Hematopoietic multipotent progenitor cell (in vitro differentiated cells): Measurements from ENCODE around the gene CDC40. TPM values are rescaled to one million over a fixed set of nuclear protein-coding genes. Genes with fewer than 3 reads are reported as not detected.
A peak's percentile ranks its signal among the peaks of the same experiment; 100 is the strongest.
"Not testable (repeated sequence)": the region's sequence is repeated elsewhere in the genome, so short reads cannot be mapped to it uniquely, and the experiment has no call there.

Source experiments
- DNase-seq, 3 donors: peaks; one replicate each; pipeline ENCODE4 v3.0.0-alpha.2; 2011 to 2015; ENCODE audit warnings: low read depth in 2 of 3, low spot score in 2 of 3
- total RNA-seq: library from RNA; depleted of rRNA; stranded (reverse); fragments of >200 nt; gene quantifications from one replicate; pipeline ENCODE4 v1.2.3, GENCODE V29; 2012

The CDC40 gene
- total RNA-seq, 1 donor: 15.9 TPM

DNA sequence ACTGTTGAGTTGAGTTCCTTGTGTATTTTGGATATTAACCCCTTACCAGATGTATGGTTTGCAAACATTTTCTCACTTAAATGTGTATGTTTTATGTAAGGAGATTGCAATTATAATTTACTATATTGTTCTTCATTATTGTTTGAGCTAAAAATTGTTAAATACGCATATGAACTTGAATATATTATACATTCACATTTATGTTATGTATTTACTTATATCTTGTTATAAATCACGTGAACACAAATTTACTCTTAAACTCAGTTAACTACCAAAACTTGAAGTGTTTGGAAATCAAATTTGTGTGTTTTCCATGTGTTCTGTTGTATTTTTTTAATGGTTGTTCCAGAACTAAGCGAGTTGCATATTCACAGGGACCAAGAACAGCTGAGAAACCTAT, 18.3 kb downstream of the CDC40 start:
- no peak for DNase-seq

DNA sequence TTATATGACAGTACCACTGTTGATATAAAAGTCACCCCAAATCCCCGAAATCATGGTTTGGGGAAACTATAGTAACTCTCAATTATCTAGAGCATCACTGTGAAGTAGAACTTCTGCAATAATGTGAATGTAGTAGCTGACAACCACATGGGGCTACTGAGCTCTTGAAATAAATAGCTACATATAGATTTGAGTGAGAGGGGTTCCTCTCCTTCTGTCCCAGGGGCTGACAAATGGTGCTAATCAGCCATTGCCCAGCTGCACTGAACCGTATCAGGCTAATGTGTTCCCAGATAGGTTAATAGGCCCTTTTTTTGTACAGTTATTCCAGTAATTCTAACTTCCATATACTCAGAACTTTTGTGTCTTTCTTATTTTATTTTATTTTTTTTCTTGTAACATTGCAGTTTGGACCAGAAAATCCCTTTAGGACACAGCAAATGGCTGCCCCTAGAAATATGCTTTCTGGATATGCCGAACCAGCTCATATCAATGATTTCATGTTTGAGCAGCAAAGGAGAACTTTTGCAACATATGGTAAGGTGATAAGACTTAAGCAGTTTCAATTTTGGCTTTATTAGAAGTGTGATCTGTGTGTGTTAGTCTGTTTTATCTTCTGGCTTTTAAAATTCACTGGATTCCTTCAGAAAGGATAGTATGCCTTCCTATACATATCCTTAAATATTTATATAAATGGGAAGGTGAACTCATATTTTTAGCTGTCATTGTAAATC, 21.1 kb downstream of the CDC40 start:
- DNase-seq: no peak

DNA sequence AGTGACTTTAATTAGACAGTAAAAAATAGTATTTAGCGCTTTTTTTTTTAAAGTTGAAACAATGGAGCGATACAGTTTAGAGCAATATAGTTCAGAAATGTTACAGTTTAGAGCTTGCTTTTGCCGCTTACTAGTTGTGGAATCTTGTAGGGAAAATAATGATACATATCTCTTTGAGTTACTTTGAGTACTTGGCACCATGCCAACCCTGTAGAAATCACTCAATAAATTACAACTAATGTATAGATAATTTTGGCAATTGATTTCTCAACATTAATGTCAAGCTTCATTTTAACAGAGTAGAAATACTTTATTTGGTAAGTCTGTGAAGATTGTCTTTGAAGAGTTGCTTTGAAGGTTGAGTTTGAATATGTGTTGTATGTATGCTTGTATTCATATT, 27.4 kb downstream of the CDC40 start:
- no peak for DNase-seq

DNA sequence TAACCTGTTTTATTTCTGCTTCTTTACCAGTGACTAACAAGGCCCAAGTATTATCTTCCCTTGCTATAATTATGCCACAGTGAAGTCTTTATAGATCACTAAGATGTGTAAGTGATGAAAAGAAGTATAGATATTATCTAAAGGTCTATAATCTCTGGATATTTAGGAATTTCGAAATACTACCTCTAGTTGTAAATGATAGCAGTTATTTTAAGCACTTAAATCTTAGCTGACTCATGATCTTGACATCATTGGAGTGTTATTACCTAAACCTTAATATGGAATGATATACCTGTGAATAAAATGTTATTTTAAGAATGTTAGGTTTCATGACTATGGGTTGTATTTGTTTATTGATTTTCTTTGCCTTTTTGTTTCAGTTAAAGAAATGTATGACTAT, 31.5 kb downstream of the CDC40 start:
- no peak for DNase-seq

DNA sequence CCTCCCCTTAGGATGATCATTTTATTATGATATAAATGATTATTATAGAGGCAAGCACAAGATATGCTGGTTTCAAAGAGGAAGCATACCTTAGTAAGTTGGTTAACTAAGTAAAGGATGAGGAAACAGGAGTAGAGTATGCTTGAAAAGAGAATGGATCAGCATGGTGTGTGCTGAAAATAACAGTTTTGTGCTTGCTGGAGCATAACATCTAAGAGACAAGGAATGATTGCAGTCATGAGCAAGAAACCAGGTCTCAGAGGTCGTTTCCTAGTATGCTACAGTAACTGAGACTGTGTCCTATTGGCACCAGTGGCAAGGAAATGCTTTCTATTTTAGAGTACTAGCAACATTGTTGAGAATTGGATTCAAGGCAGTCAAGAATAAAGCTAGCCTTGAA, 34.1 kb downstream of the CDC40 start:
- DNase-seq: no peak

DNA sequence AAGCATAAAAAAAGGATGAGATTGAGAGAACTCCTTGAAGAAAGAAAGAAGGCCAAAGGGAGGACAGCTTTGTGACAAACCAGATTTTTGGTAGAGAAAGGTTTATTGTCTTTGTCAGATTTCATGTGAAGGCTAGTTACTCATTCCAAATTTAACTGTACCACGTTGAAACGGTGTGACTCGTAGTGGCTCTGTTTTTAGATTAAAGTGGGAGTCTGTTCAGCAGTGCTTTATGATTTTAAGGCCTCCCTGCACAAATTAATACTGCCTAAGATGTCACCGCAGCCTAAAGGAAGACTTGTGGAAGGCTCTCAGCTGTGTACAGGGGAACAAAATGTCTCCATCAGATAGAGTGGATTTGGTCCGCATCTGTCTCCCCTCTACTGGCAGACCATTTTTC, 35.9 kb downstream of the CDC40 start:
- no peak for DNase-seq

DNA sequence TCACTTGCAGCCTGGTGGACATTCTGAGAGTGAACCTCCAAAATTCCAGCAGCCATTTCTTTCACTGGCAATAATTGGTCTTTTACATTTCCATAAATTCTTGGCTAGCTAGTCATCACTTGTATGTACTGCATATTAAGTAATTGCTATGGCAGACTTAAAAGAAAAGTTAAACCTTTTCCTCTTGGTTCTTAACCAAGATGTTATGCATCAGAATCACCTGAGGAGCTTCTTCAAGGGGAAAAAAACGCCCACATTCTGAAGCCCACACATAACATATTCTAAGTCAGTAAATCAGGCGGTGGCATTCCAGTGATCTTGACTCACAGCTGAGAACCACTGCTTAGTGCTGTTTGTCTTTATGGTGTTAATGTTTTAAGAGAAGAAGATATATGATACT, 37.0 kb downstream of the CDC40 start:
- no peak for DNase-seq

DNA sequence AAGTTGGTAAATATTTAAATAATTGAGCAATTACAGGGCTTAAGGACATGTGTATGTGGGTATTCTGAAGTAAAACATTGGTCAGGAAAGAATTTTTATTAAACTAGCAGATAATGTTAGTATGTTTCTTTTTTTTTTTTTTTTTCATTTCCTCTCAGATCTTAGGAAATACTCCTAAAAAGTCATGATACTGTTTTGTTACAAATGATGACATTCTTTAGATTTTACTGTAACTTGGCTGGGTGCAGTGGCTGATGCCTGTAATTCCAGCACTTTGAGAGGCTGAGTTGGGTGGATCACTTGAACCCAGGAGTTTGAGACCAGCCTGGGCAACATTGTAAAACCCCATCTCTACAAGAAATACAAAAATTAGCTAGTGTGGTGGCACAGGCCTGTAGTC, 41.5 kb downstream of the CDC40 start:
- no peak for DNase-seq

DNA sequence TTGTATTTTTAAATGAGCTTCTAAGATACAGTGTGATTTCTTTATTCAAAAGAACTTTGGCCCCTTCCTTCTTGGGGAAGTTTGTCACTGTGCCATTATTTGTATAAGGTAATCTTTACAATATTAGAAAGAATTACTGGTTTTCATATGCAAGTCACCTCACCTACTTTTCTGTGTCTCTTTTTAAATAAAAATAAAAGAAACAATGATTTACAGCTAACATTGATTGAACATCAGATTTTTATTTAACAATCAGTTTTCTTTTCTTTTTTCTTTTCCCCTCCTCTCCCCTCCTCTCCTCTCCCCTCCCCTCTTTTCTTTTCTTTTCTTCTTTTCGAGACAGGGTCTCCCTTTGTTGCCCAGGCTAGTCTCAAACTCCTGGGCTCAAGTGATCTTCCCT, 46.0 kb downstream of the CDC40 start:
- DNase-seq: no peak

DNA sequence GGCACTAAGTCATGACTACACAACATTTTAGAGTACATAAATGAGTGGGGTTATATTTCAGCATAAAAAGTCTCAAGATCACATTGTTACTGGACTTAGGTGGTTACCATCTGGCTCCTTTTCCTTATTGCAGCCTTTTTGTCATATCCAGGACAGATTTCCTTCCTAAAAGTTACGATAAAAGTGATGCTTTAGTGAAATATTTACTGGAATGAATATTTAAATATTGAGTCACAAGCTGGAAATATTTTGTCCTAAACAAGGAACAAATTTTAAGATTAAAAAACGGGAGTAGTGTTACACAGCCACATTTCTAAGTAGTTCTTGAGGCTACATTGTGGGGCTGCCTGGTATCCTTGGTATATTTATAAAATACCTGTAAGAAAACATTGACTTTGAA, 52.2 kb downstream of the CDC40 start:
- DNase-seq: no peak

DNA sequence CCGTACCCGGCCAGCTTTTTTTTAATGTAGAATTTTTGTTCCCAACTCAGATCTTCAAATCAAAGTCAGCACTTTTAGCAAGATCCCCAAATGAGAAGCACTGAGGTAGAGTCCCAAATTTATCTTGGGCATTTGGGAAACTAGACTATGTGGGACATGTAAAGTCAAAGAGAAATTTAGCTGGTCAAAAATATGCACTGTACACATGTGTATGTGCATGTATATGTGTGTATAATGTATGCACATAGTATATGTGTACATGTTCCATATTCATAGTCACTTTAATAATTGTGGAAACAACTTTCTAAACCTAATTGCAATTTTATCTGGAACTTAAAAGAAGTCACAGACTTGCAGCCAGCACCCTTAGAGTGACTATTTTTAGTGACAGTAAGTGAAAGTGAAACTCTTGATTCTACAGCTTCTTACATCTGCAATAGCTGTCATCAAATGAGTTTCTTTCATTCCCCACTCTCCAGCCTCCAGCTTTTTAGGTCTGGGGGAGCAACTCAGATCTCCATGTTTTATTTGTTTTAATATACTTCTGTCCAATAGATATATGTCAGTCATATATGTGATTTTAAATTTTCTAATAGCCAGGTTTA, 53.6 kb downstream of the CDC40 start:
- DNase-seq: peak in 2 of 3 donors; percentile 26 to 60

DNA sequence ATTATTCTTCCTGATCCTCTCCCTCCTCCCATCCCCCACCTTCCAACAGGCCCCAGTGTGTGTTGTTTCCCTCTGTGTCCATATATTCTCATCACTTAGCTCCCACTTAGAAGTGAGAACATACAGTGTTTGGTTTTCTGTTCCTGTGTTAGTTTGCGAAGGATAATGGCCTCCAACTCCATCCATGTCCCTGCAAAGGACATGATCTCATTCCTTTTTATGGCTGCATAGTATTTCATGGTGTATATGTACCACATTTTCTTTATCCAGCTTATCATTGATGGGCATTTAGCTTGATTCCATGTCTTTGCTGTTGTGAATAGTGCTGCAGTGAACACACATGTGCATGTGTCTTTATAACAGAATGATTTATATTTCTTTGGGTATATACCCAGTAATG, 55.8 kb downstream of the CDC40 start:
- not testable (repeated sequence) for DNase-seq

DNA sequence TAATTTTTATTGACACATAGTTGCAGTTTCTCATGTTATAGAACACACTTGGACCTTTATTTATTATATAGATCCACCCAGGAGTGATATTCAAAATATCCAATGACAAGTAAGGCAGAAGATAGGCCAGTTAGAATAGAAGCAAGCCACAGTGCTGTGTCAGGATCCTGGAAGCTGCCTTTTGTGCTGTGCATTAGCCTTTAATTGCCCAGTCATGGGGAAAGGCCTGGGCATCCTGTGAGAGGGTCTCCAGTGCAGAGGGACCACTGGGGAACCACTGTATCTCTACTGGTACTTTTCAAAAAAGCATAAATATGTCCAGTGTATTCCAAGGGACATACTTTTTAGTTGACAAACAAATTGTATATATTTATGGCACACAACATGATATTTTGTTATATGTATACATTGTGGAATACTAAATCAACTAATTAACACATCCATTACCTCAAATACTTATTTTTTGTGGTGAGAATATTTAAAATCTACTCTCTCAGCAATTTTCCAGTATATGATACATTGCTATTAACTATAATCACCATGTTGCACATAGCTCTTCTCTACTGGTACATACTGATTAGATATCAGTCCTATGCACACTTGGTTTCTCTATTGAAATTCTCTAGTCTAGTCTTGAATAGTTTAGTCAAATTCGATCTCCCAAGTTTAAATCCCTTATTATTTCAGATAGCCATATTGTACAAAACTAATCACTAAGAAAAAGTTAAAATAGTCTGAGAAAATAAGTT, 59.5 kb downstream of the CDC40 start:
- DNase-seq: no peak

DNA sequence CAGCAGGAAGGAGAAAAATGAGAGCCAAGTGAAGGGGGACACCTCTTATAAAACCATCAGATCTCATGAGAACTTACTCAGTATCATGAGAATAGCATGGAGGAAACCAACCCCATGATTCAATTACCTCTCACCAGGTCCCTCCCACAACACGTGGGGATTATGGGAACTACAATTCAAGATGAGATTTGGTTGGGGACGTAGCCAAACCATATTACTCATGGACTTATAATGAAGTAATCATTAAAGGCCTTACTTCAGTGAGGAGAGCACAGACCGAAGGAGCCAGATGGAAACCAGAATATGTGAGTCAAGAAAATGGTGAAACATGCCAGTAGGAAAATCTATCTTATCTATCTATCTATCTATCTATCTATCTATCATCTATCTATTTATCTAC, 64.4 kb downstream of the CDC40 start:
- not testable (repeated sequence) for DNase-seq

DNA sequence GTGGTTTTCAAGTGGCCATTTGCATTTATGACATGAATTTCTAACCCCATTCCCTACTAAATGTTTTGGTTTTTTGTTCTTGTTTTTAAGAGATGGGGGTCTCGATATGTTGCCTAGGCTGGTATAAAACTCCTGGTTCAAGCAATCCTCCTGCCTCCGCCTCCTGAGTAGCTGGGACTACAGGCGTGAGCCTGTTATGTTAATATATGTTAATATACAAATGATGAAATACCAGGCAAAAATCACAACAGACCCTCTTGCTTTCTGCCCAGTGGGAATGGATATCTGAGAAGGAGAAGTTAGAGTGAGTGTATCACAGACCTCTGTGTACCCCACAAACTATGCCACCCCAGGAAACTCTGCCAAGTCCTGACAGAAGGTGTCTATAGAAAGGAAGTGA, 66.2 kb downstream of the CDC40 start:
- no peak for DNase-seq

DNA sequence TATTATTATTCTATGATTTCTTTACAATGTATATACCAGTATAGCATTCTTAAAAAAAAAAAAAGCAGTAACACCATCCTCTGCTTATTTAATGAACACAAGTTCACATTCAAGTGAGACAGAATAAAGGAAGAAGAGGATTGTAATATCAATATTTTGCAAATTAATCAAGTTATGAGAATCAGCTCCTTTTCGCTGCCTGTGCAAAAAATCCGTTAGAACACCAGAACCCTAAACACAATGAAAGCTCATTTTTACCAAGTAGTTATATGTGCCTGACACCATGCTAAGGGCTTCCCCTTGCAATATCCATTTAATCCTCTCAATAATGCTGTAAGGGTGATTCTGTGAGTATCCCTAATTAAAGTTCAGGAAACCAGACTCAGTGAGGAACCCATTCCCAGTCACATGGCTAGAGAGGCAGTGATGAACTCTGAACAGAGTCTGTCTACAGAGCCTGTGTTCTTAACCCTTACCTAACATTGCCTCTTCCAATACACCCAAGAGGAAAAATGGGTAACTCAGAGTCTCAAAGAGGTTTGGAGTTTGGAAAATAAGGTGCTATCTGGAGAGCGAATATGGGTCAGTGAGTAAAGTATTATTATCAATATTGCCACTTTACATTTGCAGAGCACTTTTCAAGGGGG, 66.8 kb downstream of the CDC40 start:
- DNase-seq: no peak

DNA sequence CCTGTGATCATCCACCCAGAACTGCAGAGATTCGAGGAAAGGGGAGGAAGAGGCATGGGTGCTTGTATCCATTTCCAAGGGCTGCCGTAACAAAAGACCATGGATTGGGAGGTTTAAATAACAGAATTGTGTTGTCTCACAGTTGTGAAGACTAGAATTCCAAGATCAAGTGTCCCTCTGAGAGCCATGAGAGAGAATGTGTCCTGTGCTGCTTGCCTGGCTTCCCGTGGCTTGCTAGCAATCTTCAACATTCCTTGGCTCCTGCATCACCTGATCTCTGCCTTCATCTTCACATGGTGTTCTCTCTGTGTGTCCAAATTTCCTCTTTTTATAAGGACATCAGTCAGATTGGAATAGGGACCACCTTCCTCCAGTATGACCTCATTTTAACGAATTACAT, 69.8 kb downstream of the CDC40 start:
- no peak for DNase-seq

DNA sequence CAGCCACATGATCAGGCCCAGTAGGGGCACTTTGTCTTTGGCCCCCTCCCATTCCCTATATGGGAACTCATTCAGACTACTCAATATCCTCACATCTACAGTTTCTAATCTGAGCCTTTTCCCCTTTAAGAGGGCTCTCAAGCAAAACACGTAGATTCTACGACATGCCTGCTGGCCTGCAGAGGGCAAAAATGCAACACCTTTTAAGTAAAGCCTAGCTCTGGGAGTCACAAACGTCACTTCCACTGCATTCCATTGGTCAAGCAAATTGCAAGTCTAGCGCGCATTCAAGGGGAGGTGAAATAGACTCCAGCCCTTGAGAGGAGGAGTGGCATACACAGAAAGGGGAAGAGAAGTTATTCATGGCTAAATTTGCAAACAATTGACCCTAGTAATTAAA, 70.6 kb downstream of the CDC40 start:
- no peak for DNase-seq

DNA sequence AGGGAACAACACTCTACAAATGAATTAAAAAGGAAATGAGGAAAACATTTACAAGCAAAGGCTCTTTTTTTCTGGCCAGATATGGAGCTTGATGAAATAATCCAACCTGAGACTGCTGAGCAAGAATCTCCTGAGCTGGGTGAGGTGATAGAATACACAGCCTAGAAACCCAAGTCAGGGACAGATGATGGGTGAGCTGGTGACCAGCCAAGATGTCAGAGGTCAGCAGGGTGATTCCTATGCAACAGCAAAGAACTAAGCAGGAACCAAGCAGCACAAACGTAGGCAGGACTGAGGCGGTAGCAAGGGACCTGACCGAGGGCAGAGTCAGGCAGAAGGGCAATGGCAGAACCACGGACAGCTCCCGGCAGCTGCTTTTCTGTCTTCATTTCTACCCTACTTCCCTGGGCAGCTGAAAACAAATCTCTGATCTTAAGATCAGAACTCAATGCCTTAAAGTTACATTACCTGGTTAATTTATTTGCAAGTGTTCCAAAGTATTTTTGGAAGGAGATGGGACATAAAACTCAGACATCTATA, 75.1 kb downstream of the CDC40 start:
- peak in 2 of 3 donors; percentile 10 to 42 for DNase-seq

DNA sequence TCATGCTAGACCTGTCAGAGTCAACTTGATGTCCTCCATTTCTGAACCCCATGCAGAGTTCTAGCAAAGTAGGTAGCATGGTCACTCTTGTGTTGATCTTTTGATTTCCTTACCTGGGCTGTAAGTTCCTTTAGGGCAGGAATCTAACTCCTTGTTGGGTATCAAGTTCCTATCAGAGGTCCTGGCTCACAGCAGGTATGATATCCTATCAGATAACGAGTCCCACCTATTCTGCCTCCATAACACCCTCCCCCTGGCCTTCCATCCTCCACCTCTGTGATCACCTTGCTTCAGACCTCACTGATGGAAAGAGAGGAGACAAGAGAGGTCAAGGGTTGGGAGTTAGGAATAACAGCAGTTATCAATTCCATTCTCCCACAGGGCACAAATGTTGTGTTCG, 76.1 kb downstream of the CDC40 start:
- DNase-seq: no peak

DNA sequence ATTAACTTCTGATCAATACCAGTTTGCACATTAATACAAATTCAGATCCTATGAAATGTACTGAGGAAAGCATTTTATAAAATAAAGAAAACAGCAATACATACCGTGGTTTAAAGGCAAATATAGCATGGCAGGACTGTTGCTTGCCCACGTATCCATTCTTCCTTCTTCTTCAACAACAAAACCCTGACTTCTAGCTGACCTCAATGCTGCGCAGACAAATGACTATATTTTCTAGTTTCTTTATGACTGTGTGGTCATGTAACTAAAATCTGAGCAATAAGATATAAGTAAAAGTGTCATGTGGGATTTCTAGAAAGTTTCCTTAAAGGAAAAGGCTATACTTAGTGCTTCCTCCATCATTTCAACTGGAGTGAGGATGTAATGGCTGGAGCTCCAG, 85.0 kb downstream of the CDC40 start:
- no peak for DNase-seq
